GM12872 (cell line): ENCODE results near the gene TAF5L.

Source experiments
- CTCF ChIP-seq: IDR thresholded peaks from 3 replicates; pipeline ENCODE4 v1.5.1; 2011; ENCODE audit warnings: low read depth, mild to moderate bottlenecking, low read length, moderate library complexity; ENCODE audit not compliant: insufficient read depth

Gene TAF5L

GRCh38 chr1:229665912-229666558 is 40.1 kb upstream of the TAF5L start:
- TF ChIP-seq CTCF, result no peak

DNA sequence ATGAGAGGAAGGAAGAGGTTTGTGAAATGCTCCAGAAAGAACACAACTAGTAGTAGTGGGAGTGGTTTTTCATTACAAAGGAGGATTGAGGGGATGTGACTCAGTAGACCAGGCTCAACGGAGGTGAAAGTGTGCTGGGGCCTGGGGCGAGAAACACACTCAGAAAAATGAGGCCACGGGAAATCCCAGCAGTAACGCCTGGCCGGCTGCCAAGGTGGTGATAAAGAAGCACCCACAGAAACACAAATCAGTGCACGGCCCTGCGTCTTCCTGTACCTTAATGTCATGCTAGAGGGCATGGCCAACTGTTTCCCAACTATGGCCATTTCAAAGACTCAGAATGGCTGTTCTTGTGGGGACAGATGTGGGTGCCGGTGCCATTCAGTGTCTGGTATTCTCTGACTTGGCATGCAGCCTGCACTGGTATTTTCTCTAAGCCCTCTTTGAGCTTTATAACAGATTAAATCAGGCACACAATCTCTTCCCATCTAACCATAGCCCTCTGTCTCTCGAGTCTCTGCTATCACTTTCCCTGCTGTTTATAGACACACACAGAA is 38.3 kb upstream of the TAF5L start:
- no peak for TF ChIP-seq CTCF

- no peak for TF ChIP-seq CTCF
These were observed 36.0 kb upstream of the TAF5L start for GRCh38 chr1:229661897-229662296.

- TF ChIP-seq CTCF, result peak; percentile 95
These were observed 35.3 kb upstream of the TAF5L start for GRCh38 chr1:229661022-229661877.

DNA sequence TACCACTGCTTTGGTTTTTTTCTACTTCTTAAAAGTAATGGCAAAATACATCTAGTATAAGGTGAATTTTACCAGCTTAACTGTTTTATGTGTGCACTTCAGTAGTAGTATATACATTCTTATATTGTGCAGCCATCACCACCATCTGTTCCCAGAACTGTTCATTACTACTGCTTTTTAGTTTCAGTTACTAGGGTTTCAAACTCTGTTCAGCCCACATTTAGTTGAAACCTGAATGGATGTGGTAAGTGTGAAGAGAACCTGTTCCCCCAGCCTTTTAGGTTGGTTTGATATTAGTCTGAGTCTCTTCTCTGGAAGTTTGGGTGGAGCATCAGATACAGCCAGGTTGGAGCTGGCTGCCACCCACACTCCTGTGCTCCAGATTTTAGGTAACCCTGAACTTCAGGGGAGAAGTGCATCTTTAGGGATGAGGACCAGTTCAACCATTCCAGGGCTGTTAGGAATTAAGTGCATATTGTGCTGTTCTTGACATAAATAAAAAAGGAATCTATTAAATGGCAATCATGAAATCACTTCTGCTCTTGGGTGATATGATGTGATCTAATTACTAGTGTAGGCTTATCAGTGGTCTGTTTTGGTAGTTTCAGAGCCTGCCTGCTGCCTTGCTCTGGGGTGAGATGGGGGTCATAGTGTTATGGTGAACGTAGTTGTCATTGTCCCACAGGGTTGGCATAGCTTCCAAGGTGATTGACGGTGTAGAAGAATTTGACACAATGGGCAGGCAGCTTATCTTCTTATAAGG is 32.3 kb upstream of the TAF5L start:
- TF ChIP-seq CTCF, result no peak

DNA sequence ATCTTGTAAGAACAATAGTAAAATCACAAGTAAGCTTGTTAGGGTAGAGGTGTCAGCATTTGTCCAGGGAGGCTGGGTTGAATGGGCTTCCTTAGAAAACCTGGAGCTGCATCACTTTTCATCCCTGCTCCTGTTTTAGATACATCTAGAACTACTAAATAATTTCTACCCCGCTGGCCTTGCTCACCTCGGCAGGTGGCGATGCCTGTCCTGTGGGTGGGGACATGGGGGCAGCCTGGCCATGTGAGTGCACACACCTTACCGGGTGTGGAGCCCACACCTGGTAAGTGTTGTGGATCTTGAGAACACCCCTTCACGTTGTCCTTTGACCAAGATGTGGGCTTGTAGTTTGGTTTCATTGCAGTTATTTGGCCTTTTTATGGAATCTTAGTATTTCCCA is 29.9 kb upstream of the TAF5L start:
- TF ChIP-seq CTCF, result no peak

DNA sequence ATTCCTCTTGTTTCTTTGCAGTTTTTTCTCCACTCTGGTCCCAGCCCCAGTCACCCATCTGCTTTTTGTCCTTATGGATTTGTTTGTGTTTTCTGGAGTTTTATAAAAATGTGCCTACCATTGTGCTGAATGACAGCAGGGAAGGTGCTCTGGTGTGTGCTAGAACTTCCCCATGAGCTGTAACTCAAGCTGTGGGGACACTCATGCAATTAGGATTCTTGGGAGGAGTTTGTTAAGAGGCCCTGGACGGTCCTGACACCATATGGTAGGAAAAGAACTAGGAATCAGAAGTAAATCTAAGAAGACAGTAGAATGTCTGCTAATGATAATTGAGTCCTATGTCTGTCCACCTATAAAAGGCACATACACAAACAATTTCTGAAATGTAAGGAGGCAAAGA is 27.5 kb upstream of the TAF5L start:
- TF ChIP-seq CTCF, result no peak
